Activated T-cell treated with anti-CD3 and anti-CD28 coated beads for 24 hours (primary cell): ENCODE measurements around the gene EGFL7.

Experiments used
- DNase-seq: peaks from one replicate; pipeline ENCODE4 v3.0.0-alpha.2; 2020; ENCODE audit warnings: low read depth

The EGFL7 gene

DNA sequence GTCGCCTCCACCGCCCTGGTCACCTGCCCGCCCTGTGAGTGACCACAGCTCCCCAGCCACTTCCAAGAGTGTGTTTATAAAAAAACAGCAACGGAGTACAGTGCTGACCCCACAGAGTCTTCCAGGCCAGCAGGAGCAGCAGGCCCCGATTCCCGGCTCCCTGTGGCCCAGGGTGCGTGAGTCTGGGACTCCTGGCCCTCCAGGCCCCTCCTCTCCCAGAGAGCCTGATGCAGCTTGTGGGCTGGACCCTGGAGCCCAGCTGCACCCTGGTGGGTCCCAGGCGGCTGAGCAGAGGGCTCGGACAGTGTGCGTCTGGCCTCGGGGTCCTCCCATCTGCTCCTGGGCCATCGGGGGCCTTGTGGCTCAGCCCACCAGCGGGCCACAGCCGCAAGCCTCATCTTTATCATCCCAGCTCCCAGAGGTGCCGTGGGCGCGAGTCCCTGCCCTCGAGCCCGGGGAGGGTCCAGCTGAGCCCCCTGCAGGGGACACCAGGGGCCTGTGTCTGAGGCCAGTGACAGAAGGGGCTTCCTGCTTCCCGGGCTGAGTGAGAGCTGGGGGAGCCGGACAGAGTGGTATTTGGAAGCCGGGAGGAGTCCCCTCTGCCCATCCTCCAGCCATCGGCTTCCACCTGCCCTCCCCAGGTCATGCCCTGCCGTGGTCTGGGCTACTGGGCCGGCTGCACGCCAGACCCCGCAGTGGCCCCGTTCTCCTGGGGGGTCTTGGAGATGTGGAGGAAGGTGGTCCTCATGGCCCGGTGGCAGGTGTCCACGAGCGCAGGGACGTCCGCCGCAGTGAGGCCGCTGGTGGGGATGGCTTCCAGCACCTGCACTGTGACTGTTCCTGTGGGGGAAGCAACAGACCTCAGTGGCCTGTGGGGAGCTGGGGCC is 10.6 kb downstream of the EGFL7 start:
- no peak for DNase-seq

DNA sequence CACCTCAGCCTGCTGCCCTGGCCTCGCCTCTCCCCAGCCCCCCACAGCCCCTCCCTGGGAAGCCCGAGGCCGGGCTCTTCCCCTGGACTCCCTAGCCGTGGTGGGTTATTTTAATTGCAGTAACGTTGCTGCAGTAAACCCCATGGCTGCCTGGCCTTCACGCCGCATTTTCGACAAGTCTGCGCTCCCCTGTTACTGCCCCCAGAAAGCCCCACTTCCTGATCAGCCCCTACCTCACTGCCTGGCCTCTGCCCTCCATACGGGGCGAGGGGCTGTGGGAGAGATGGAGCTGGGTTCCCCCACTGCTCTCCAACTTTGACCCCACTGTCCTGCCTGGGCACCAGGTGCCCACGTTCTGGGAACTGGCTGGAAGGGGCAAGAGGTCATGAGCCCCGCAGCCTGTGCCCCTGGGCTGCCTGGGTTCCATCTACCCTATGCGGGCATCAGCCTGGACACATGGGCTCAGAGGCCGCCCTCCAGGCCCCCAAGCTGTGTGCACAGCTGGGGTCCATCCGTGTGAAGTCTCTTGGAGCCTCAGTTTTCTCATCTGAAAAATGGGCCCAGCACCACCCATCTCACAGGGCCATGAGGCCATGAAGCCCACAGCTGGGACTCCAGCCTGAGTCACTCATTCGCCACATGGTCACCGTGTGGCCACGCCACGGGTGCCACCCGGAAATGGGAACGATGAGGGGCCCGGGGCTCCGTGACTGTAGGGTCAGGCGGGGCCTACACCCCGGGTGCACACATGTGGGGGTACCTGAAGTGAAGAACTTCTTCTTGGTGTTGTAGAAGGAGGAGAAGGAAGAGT is 11.5 kb downstream of the EGFL7 start:
- DNase-seq, result no peak

DNA sequence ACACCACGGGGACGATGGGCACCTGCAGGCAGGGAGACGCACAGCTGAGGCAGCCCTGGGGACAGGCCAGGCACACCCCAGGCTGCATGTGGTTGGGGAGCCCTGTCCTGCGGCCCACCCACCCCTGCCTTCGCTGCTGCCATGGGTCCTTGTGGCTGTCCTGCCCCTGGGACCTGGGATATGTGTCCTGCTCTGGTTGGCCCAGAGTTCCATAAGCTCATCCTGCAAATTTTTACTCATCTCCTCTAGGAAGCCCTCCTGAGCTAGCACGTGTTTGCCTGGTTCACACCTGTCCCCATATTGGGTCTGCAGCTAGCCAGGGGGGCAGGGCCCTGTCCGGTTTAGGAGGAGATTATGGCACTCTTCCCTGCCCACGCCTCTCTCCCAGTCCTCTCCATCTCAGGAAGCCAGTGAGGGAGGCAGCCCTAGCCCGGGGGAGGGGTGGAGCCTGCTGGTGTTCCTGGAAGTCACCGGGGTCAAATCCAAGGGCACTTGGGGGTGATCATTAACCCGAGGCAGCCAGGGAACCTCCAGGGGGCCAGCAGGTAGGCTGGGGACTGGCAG is 12.2 kb downstream of the EGFL7 start:
- DNase-seq, result no peak

DNA sequence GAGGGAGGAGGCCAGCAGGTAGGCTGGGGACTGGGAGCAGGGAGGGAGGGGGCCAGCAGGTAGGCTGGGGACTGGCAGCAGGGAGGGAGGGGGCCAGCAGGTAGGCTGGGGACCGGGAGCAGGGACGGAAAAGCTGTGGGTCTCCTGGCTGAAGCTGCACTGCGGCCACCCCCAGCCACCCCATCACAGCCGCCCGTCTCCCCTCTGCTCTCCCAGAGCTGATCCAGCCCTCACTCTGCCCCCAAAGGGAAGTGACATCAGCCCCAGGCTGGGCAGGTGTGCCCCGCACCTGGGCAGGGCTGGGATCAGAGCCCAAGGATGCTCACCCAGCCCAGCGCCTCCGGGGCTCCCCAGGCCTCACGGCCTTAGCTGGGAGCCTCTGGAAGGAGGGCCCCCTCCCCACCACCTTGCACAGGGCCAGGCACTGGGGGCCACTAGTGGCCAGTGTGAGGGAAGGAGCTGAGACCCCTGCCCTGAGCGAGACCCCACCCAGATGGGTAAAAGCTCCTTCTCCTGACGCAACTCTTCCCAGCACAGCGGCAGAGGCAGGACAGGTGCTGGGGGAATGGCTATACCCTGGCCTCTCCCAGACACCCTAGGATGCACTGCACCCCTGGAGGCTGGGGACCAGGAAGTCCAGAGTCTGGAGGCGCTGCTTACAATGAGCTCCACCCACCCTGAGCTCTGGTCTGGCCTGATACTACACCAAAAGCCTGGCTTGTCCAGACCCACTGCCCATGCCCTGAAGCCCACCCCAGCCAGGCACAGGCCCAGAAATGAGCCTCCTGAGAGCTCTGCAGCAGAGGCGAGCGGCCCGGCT is 13.0 kb downstream of the EGFL7 start:
- DNase-seq, result no peak

DNA sequence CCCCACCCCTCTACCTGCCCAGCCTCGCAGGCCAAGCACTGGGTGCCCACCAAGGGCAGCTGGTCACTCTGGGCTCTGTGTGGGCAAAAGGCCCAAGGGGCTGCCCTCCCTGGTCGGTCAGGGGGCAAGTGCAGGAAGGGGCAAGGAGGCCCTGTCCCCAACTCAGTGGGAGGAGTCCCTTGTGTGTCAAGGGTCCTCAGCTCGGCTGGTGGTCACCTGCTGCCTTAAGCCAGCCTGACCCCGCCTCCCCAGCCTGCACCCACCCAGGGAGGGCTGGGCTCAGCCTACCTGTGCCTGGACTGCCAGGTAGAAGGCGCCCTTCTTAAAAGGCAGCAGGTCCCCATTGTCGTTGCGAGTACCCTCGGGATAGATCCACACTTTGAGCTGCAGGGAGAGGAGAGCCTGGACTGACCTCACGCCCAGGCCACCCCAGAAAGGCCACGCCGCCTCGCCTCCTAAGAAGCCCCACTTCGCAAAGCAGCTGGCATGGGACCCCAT is 13.6 kb downstream of the EGFL7 start:
- no peak for DNase-seq

DNA sequence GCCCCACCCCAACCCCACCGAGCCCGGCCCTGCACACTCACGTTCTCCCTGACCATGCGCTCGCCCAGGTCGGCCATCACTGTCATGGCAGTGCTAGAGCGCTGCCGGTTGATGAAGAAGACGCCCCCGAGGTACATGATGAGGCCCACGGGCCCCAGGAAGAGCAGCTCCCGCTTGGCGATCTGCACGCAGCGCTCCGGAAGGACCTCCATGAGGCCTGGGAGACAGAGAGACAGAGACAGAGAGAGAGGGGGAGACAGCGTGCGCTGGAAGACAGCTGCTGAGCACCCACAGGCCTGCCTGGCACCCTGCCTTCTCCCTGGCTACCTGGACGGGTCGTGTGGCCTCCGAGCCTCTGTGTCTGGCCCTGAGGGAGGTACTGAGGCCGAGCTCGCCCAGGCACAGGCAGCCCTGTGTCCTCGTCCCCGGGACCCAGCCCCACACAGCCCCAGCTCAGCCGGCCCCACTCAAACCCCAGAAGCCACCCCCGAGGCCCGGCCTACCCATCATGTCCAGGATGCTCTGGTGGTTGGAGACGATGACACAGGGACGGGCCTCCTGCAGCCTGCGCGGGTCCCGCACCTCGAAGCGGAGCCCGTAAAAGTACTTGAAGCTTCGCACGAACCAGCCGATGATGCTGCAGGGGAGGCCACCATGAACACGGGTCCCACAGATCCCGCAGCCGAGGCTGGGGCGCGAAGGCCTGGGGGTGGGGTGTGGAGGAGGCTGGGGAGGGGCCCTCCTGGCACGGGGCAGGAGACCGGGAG is 14.4 kb downstream of the EGFL7 start:
- no peak for DNase-seq

DNA sequence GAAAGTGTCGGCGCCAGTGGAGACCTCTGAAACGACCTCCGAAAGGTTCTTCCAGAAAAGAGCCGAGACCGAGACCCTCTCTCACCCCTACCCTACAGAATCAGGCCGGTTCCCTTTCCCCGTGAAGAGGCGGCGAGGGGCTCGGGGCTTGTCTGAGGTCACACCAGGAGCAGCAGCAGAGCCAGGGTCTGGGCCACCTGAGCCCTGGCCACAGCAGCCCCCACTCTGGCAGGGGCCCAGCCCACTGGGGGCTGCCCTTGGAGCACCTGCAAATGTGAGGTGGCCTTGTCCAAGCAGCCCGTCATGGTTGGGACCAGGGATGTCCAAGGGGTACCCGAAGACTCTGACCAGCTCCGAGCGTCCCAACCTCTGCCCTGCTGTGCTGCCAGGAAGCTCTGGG is 15.3 kb downstream of the EGFL7 start:
- no peak for DNase-seq

DNA sequence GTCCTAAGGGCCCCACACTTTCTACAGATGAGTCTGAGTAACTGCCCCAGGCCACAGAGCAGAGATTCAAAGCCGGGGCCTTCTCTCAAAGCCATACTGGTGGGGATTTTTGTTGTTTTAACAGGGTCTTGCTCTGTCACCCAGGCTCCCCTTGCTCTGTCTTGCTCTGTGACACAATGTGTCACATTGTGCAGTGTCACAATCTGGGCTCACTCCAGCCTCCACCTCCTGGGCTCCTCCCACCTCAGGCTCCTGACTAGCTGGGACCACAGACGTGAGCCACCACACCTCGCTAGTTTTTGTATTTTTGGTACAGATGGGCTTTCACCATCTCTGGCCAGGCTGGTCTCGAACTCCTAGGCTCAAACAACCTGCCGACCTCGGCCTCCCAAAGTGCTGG is 15.9 kb downstream of the EGFL7 start:
- no peak for DNase-seq

DNA sequence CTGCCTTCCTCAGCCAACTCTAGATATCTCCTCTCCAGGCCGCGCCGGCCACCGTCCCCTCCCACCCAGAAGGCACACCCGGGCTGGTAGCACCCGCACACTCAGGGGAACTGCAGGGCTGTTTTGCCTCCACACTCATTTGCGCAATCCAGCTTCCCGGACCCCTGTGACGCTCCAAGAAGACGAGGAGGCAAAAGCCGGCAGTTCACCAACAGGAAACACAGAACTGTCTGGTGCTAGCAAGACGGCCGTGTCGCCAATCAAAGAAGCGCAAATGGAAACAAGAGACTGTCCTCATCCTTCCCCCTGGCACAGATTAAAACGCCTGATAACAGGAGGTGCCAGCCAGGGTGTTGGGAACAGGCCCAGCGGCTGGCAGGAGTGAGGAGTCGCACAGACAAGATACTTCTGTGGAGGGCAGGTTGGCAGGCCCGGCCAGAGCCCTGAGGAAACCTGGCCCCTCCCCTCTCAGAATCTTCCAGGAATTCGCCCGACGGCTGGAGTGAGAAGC is 16.8 kb downstream of the EGFL7 start:
- DNase-seq, result no peak

DNA sequence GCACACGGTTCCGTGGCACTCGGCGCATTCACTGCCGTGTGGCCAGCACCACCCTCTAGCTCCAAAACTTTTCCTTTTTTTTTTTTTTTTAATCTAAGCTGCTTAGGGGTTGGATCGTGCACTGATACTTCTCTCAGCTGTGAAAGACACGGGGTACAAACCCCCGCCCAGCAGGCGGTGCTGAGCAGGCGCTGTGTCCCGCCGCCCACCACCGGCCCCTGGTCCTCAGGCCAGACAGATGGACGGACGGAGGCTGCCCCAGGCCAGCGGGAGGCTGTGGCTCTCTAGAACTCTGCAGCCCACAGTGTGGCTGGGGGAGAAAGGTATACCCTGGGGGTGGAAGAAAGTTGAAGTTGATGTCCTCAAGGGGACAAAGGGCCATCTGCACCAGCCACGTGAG is 18.3 kb downstream of the EGFL7 start:
- DNase-seq, result no peak

DNA sequence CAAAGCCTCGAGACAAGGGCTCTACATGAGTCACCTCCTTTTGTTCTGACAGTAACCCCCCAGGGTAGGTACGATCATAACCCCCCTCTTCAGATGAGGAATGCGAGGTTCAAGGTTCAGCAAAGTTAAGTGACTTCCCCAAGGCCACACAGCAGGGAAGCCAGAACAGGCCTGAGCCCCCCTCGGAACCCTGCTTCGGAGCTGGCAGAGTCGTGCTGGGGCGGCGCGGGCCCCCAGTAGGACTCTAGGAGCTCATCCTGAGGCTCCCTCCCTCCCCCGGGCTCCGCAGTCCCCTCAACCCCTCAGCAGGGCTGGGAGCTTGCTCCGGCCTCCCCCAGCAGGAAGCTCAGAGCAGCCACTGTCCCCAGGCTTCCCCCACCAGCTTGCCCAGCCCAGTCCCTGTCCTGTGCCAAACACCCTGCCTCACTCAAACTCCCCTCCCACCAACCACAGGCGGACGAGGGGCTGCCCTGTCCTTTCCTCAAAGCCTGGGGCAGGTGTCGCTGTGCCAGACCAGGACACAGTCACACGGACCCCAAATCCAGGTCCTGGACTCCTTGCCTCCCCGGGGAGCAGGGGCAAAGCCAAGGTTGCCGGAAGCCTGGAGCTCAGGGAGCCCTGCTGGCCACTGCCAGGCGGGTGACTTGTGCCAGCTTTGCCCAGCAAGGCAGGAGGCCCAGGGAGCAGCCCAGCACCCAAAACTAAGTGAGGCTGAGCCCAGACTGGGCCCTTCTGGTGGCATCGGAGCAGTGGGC is 19.4 kb downstream of the EGFL7 start:
- DNase-seq, result no peak

DNA sequence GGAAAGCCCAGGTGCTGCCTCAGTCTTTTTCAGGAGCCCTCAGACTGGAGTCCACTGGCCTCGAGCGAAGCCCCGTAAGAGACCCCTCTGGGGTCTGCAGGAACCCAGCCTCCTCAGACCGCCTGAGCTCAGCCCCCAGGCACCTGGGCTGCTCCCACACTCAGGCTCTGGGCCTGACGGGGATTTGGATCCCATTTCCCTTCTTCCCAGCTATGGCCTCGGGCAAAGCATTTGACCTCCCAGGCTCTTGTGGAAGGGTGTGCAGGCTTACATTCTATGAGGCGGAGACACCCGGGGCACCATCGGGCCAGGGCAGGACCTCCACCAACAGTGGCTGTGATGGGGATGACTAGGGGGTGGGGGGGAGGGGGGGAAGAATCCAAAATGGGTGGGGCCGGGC is 20.0 kb downstream of the EGFL7 start:
- no peak for DNase-seq

DNA sequence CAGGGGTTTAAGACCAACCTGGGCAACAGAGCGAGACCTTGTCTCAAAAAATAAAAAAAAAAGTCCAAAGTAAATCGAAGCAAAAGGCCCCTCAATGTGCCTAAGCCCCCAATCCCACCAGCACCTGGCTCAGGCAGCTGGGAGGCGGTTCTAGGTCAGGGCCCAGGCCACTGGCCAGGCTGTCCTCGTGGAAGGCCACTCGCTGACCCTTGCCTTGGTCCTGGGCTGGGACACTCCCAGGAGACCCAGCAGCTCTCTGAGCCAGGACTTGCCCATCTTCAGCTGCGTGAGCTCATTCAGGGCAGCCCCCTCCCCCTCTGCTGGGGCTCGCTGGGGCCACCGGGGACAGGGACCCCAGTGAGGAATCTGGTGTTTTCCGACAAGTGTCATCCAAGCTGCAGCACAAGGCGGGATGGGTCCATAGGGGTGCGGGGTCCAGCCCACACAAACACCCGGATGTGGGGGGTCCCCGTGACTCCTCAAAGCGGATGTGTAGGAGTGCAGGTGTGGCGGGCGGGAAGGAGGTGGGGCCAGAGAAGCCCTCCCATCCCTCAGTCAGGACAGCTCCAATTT is 20.5 kb downstream of the EGFL7 start:
- DNase-seq, result no peak

DNA sequence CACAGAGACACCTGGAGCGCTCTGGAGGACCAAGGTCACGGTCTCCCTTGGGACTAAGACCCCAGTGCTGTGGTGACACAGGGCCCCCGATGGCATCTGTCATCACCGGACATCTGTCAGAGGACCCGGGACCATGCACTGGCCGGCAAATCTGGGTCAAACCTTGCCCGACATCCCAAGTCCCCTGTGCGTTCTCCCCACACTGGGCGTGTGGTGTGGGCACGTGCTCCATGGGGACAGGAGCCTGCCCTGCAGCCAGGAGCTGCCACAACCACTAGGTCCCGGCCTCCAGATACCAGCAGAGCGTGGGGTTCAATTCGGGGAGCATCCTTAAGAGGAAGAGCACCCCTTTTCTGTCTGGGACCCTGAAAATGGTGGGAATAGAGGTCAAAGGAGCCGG is 21.0 kb downstream of the EGFL7 start:
- no peak for DNase-seq

DNA sequence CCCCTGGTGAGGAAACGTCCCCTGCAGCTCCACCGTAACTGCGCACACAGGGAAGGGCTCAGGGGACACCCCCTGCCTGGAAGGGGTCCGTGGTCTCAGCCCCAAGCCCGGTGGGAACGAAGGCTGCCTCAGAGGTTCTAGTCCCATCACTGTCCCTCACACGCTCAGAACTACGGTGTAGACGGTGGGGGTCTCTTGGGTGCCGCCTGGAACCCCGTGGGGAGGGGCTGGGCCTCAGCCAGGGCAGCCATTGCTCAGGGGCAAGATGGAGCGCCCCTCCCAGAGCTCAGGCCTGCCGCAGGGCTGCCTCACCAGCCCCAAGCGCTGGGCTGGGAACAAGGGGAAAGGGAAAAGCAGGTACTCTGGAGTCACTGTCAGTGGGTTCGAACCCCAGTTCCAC is 21.6 kb downstream of the EGFL7 start:
- DNase-seq, result no peak

DNA sequence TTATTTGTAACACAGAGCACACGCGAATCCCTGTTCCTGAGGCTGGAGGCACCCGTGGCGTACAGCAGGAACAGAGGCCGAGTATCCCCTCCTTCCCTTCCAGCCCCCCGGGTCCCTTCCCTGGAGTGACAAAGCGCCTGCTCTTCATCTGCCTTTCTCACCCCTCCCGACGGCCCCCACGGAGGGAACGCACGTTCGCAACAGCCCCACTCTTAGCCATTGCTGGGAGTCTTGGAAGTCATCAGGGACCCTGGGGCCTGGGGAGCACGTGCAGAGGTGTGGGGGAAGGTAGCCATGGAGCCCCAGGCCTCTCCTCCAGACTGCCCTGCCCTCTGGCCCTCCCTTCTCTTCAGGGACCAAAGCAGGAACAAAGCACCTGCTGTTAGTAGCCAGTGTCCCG is 22.1 kb downstream of the EGFL7 start:
- DNase-seq, result no peak

DNA sequence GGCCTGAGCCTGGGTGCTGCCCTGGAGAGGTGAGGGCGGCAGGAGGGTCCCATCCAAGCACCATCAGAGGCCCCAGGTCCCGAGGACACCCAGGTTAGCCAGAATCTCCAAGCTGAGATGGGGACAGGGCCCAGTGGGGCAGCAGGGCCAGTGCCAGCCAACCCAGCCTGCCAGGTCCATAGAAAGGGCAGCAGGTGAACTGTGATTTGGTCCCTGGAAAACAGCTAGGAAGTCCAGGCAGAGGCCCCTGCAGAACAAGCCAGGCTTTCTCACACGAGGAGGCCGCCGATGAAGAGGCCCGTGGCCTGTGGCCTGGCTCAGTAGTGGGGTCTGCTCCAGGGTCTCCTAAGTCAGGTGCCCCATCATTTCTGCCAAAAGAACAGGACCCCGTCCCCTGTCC is 22.5 kb downstream of the EGFL7 start:
- no peak for DNase-seq

DNA sequence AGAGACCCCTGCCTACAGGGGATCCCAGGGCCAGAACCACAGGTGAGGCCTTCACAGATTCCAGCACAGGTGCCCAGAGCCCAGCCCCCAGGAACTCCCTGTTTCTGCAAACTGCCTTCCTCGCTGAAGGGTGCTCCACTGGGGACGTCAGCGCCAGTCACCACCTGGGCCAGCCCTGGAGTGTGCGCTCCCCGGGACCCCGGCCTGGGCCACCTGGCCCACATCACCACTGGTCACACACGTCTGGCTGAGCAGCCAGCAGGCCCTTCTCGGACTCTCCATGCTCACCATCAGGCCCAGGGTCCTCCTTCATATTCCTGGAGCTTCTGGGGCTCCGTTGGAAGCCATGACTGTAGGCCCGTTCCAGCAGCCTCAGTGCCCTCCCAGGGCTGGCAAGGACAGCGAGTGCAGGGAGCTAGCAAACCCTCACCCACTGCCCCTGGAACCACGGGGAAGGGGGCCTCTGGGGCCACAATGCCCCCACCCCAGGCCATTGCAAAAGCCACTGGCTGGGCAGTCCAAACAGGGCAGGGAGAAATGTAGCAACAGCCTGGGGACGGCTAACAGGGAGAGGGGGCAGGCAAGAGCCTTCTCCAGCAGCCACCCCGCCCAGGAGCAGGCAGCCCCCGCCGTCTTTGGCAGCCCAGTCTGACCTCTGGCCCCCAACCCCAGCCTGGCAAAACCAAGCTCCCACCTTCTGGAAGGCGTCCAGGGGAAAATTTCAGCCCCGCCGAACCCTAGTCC is 23.2 kb downstream of the EGFL7 start:
- no peak for DNase-seq

DNA sequence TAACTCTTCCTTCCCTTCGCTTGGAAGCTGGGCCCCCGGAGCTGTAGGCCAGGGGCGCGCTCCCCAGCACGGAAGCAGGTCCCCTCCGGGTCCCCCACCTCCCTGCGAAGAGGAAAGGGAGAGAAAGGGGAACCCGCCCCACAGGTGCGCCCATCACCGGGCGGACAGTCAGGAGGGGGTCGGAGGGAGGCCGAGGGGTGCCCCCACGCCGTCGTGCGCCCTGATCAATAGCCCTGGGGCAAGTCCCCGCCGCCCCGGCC is 23.7 kb downstream of the EGFL7 start:
- no peak for DNase-seq
